ENCODE measurements around the gene ADGRB3. TPM values are rescaled to one million over a fixed set of nuclear protein-coding genes. Genes with fewer than 3 reads are reported as not detected.

ADGRB3 gene
- polyA plus RNA-seq, 2 of the 4 experiments (the other 2 are of a cell fraction) = not detected

DNA sequence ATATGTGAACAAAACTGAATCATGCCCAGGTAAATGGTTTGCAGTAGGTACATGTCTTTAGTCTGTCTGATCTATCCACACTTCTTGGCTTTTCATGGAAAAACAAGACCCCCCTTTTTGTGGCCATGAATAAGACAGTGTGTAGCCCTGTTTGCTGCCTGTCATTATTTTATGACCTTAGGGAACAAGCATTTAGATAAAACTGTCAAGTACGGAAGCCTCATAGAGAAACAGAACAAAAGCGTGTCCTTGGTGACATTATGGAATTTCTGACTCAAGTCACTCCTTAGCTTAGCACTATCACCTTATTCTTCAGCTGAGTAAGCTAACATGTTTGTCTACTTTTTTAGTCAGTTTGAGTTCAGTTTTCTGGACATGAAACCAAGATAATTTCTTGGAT lies 476.2 kb downstream of the ADGRB3 start:
- TF ChIP-seq, protein P1, sequence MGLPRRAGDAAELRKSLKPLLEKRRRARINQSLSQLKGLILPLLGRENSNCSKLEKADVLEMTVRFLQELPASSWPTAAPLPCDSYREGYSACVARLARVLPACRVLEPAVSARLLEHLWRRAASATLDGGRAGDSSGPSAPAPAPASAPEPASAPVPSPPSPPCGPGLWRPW (IDR thresholded peaks at IDR 0.05) = no peak
- no peak for TF ChIP-seq NR3C1 (IDR thresholded peaks at IDR 0.05)
- TF ChIP-seq CBX8 (IDR thresholded peaks at IDR 0.05) = no peak
- TF ChIP-seq ZNF302 (CRISPR knock-in tag; IDR thresholded peaks at IDR 0.05) = no peak
- TF ChIP-seq JUNB (IDR thresholded peaks at IDR 0.05) = no peak
- TF ChIP-seq RARB (CRISPR knock-in tag; IDR thresholded peaks at IDR 0.05) = no peak
- TF ChIP-seq, protein P2, sequence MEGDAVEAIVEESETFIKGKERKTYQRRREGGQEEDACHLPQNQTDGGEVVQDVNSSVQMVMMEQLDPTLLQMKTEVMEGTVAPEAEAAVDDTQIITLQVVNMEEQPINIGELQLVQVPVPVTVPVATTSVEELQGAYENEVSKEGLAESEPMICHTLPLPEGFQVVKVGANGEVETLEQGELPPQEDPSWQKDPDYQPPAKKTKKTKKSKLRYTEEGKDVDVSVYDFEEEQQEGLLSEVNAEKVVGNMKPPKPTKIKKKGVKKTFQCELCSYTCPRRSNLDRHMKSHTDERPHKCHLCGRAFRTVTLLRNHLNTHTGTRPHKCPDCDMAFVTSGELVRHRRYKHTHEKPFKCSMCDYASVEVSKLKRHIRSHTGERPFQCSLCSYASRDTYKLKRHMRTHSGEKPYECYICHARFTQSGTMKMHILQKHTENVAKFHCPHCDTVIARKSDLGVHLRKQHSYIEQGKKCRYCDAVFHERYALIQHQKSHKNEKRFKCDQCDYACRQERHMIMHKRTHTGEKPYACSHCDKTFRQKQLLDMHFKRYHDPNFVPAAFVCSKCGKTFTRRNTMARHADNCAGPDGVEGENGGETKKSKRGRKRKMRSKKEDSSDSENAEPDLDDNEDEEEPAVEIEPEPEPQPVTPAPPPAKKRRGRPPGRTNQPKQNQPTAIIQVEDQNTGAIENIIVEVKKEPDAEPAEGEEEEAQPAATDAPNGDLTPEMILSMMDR (IDR thresholded peaks at IDR 0.05) = no peak
- no peak for TF ChIP-seq RAD21 (conservative IDR thresholded peaks at IDR 0.05 in 1 of 2, IDR thresholded peaks at IDR 0.05 in 1 of 2)
- TF ChIP-seq NFE2L2 (conservative IDR thresholded peaks at IDR 0.05; ENCODE audit: low read length) = no peak
- no peak for TF ChIP-seq FOSL2 (IDR thresholded peaks at IDR 0.05)
- no peak for TF ChIP-seq FOSL2 (CRISPR knock-in tag; IDR thresholded peaks at IDR 0.05)
- TF ChIP-seq ESRRA (IDR thresholded peaks at IDR 0.05; ENCODE audit: borderline replicate concordance, low read length) = no peak
- no peak for TF ChIP-seq EP300 (IDR thresholded peaks at IDR 0.05)
- TF ChIP-seq CEBPB (IDR thresholded peaks at IDR 0.05) = no peak
- TF ChIP-seq ZFP36 (IDR thresholded peaks at IDR 0.05; ENCODE audit: borderline replicate concordance, partially characterized antibody) = no peak
- TF ChIP-seq SMC3 (IDR thresholded peaks at IDR 0.05) = no peak
- no peak for TF ChIP-seq CHD4 (IDR thresholded peaks at IDR 0.05; ENCODE audit: borderline replicate concordance)
- TF ChIP-seq, protein P3, sequence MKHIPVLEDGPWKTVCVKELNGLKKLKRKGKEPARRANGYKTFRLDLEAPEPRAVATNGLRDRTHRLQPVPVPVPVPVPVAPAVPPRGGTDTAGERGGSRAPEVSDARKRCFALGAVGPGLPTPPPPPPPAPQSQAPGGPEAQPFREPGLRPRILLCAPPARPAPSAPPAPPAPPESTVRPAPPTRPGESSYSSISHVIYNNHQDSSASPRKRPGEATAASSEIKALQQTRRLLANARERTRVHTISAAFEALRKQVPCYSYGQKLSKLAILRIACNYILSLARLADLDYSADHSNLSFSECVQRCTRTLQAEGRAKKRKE (CRISPR knock-in tag; IDR thresholded peaks at IDR 0.05; ENCODE audit: low read depth) = no peak
- no peak overlapping the region for H3K4me2 ChIP-seq
- 76% methylated on average over 2 of the region's 2 CpGs for WGBS (ENCODE audit: missing lambda C conversion rate)
- H3K4me1 ChIP-seq = no peaks in the 10 kb centered on the region
- FAIRE-seq = no peak
- no peak for DNase-seq (ENCODE audit: low read depth in 1 of 2, low spot score in 1 of 2)
- ChIA-PET CTCF (no interaction called here), POLR2A (no interaction called here)
- no peak overlapping the region for H3K4me3 ChIP-seq
- no peak overlapping the region for H3K27ac ChIP-seq
- no peak for ATAC-seq
- H3K9me3 ChIP-seq = no peaks in the 10 kb centered on the region

DNA sequence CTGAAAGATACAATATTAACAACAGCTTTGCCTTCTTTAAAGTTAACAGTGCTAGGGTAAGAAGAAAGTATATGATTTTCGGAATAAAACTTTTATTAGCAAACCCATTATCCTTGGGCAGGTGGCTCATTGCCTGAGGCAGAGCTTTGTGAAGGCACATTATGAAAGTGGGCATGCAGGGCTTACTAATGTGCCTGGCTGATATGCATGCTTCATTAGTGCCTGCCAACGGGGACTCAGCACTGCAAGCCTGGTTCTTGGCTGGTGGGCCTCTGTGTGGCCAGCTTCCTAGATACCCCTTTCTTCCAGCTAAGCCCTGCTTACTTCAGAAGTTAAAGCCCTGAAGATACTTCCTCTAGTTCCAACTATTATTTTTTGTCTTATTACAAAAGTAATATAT lies 481.6 kb downstream of the ADGRB3 start:
- H3K27ac ChIP-seq = no peak overlapping the region
- 61% methylated on average over 2 of the region's 2 CpGs for WGBS (ENCODE audit: missing lambda C conversion rate)
- no peaks in the 10 kb centered on the region for H3K9me3 ChIP-seq
- H3K4me2 ChIP-seq = no peak overlapping the region
- no peaks in the 10 kb centered on the region for H3K4me1 ChIP-seq
- no peak for ATAC-seq
- no peak for FAIRE-seq
- ChIA-PET POLR2A (no interaction called here), CTCF (no interaction called here)
- no peak for DNase-seq (ENCODE audit: low read depth in 1 of 2, low spot score in 1 of 2)
- no peak overlapping the region for H3K4me3 ChIP-seq
- TF ChIP-seq, protein P4, sequence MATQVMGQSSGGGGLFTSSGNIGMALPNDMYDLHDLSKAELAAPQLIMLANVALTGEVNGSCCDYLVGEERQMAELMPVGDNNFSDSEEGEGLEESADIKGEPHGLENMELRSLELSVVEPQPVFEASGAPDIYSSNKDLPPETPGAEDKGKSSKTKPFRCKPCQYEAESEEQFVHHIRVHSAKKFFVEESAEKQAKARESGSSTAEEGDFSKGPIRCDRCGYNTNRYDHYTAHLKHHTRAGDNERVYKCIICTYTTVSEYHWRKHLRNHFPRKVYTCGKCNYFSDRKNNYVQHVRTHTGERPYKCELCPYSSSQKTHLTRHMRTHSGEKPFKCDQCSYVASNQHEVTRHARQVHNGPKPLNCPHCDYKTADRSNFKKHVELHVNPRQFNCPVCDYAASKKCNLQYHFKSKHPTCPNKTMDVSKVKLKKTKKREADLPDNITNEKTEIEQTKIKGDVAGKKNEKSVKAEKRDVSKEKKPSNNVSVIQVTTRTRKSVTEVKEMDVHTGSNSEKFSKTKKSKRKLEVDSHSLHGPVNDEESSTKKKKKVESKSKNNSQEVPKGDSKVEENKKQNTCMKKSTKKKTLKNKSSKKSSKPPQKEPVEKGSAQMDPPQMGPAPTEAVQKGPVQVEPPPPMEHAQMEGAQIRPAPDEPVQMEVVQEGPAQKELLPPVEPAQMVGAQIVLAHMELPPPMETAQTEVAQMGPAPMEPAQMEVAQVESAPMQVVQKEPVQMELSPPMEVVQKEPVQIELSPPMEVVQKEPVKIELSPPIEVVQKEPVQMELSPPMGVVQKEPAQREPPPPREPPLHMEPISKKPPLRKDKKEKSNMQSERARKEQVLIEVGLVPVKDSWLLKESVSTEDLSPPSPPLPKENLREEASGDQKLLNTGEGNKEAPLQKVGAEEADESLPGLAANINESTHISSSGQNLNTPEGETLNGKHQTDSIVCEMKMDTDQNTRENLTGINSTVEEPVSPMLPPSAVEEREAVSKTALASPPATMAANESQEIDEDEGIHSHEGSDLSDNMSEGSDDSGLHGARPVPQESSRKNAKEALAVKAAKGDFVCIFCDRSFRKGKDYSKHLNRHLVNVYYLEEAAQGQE (IDR thresholded peaks at IDR 0.05) = no peak
- TF ChIP-seq, protein P2 (IDR thresholded peaks at IDR 0.05) = no peak
- no peak for TF ChIP-seq HDAC2 (IDR thresholded peaks at IDR 0.05)
- no peak for TF ChIP-seq FOXS1 (CRISPR knock-in tag; IDR thresholded peaks at IDR 0.05)
- TF ChIP-seq NPAS2 (CRISPR knock-in tag; IDR thresholded peaks at IDR 0.05; ENCODE audit: borderline replicate concordance) = no peak
- no peak for TF ChIP-seq RCOR1 (IDR thresholded peaks at IDR 0.05; ENCODE audit: low read depth, low read length)
- TF ChIP-seq FOSL2 (IDR thresholded peaks at IDR 0.05) = no peak
- no peak for TF ChIP-seq FOSL2 (CRISPR knock-in tag; IDR thresholded peaks at IDR 0.05)
- TF ChIP-seq, protein P1 (IDR thresholded peaks at IDR 0.05) = no peak
- no peak for TF ChIP-seq RFX5 (IDR thresholded peaks at IDR 0.05)
- TF ChIP-seq BHLHE40 (IDR thresholded peaks at IDR 0.05; ENCODE audit: low read depth, low read length) = no peak
- no peak for TF ChIP-seq PHF8 (IDR thresholded peaks at IDR 0.05; ENCODE audit: borderline replicate concordance, low read depth)
- no peak for TF ChIP-seq RNF2 (IDR thresholded peaks at IDR 0.05; ENCODE audit: borderline replicate concordance, low read depth)
- TF ChIP-seq, protein P5, sequence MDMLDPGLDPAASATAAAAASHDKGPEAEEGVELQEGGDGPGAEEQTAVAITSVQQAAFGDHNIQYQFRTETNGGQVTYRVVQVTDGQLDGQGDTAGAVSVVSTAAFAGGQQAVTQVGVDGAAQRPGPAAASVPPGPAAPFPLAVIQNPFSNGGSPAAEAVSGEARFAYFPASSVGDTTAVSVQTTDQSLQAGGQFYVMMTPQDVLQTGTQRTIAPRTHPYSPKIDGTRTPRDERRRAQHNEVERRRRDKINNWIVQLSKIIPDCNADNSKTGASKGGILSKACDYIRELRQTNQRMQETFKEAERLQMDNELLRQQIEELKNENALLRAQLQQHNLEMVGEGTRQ (IDR thresholded peaks at IDR 0.05) = no peak

Measured in A549 (cell line).